ENCODE results near the gene FSTL5.

- no peak for TF ChIP-seq CTCF (IDR thresholded peaks at IDR 0.05; ENCODE audit: control extremely low read depth in 1 of 3, insufficient read depth in 1 of 3, low read depth in 1 of 3, low read length in 3 of 3)
- TF ChIP-seq POLR2A (IDR thresholded peaks at IDR 0.05; ENCODE audit: control extremely low read depth in 1 of 2, low read depth in 2 of 2, low read length in 2 of 2): no peak
- no peak for TF ChIP-seq EP300 (IDR thresholded peaks at IDR 0.05; ENCODE audit: borderline replicate concordance in 1 of 2, low read depth in 2 of 2, low read length in 2 of 2)
- no peak for TF ChIP-seq POLR2AphosphoS5 (IDR thresholded peaks at IDR 0.05; ENCODE audit: low read depth, low read length)
- no peak for TF ChIP-seq HDAC2 (IDR thresholded peaks at IDR 0.05; ENCODE audit: borderline replicate concordance in 1 of 2, low read depth in 2 of 2, low read length in 2 of 2)
- no peak for TF ChIP-seq SP1 (IDR thresholded peaks at IDR 0.05; ENCODE audit: low read depth, low read length)
Observed at GRCh38 chr4:161444626-161445025, 719.2 kb downstream of the FSTL5 start.

Data from H1 (cell line).